Smooth muscle cell (in vitro differentiated cells): Measurements from ENCODE around the gene HDGFL1. TPM values are rescaled to one million over a fixed set of nuclear protein-coding genes. Genes with fewer than 3 reads are reported as not detected.

Experiments
- DNase-seq: peaks from one replicate; lab custom pipeline; 2025; ENCODE audit not compliant: unreplicated experiment; lab: John Stamatoyannopoulos, UW
- H2AFZ ChIP-seq: fragments of 200-600 bp; sonication (generic); 2 replicates; pipeline ENCODE4 v1.6.0; 2016; ENCODE audit warnings: antibody characterized with exemption, low read depth, mild to moderate bottlenecking
- H3F3A ChIP-seq: fragments of 200-600 bp; sonication (generic); 2 replicates; pipeline ENCODE4 v1.6.0; 2017; ENCODE audit warnings: antibody characterized with exemption, low read depth
- H3K27ac ChIP-seq: fragments of 200-600 bp; sonication (generic); 2 replicates; pipeline ENCODE4 v1.5.1; 2016; ENCODE audit warnings: low read depth, mild to moderate bottlenecking
- H3K27me3 ChIP-seq: fragments of 200-600 bp; sonication (generic); 2 replicates; pipeline ENCODE4 v1.6.1; 2016; ENCODE audit warnings: low read depth, mild to moderate bottlenecking
- H3K36me3 ChIP-seq: fragments of 200-600 bp; sonication (generic); 2 replicates; pipeline ENCODE4 v1.5.1; 2016; ENCODE audit warnings: low read depth
- H3K4me1 ChIP-seq: fragments of 200-600 bp; sonication (generic); 2 replicates; pipeline ENCODE4 v1.5.1; 2016; ENCODE audit warnings: low read depth
- H3K4me2 ChIP-seq: fragments of 200-600 bp; sonication (generic); 2 replicates; pipeline ENCODE4 v1.6.0; 2016; ENCODE audit warnings: mild to moderate bottlenecking
- H3K4me3 ChIP-seq: fragments of 200-600 bp; sonication (generic); 2 replicates; pipeline ENCODE4 v1.5.1; 2016; ENCODE audit warnings: mild to moderate bottlenecking
- H3K79me2 ChIP-seq: fragments of 200-600 bp; sonication (generic); 2 replicates; pipeline ENCODE4 v1.6.0; 2016; ENCODE audit warnings: low read depth, mild to moderate bottlenecking
- H3K9ac ChIP-seq: fragments of 200-600 bp; sonication (generic); 2 replicates; pipeline ENCODE4 v1.6.0; 2016; ENCODE audit warnings: low read depth
- H3K9me3 ChIP-seq: fragments of 200-600 bp; sonication (generic); replicated peaks from 2 replicates; pipeline ENCODE4 v1.5.1; 2016; ENCODE audit warnings: low read depth
- H4K20me1 ChIP-seq: fragments of 200-600 bp; sonication (generic); 2 replicates; pipeline ENCODE4 v1.6.0; 2016; ENCODE audit warnings: low read depth
- WGBS: methylation state at CpG from one replicate; pipeline ENCODE4 v1.1.7; 2016; ENCODE audit warnings: low lambda C conversion rate; 5-methylcytosine and 5-hydroxymethylcytosine counted together
- polyA plus RNA-seq: library from polyadenylated mRNA; unstranded; fragments of >200 nt; fragmentation: Nextera tagmentation; extraction: Ambion mirVana; gene quantifications from 2 replicates; pipeline ENCODE4 v1.2.1, GENCODE V29; 2016
- total RNA-seq: library from RNA; depleted of rRNA; stranded (reverse); fragments of >200 nt; gene quantifications from 2 replicates; pipeline ENCODE4 v1.2.3, GENCODE V29; 2014
- TF ChIP-seq, protein P1 (sequence below): fragments of 200-600 bp; sonication (generic); IDR thresholded peaks from 2 replicates; pipeline ENCODE4 v1.5.1; 2017; ENCODE audit warnings: borderline replicate concordance, mild to moderate bottlenecking, antibody characterized with exemption; ENCODE audit not compliant: insufficient read depth, poor library complexity, severe bottlenecking

The HDGFL1 gene
- total and polyA plus RNA-seq, 2 experiments from 2014 or later, result not detected

DNA sequence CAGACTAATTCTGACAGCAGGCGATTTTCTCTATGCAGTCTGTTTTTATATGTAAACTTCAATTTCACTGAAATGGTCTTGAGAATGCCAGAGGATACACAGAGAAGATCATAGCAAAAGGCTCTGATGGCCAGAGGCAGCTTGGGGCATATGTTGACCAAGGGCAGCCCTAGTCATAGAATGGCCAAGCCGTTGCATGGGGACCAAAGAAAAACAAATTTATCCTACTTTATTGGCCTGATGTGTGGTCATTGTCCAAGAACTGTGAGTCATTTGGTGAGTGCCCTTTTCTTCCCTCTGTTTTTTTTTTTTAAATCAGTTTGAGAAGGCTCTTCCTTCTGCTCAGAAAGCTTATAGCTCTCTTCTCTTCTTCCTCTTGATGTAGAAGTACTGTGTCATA is 5.8 kb downstream of the HDGFL1 start:
- Histone ChIP-seq H2AFZ (no peak overlapping the region), H3K9me3 (no peaks in the 10 kb centered on the region), H3F3A (no peaks in the 10 kb centered on the region), H3K4me1 (peaks cover 4% of the 10 kb centered on the region), H3K27ac (no peak overlapping the region), H3K36me3 (no peaks in the 10 kb centered on the region), H3K9ac (no peak overlapping the region), H3K79me2 (no peaks in the 10 kb centered on the region), H3K4me2 (no peak overlapping the region), H3K4me3 (no peak overlapping the region), H4K20me1 (no peaks in the 10 kb centered on the region), H3K27me3 (no peaks in the 10 kb centered on the region)
- TF ChIP-seq, protein P1, sequence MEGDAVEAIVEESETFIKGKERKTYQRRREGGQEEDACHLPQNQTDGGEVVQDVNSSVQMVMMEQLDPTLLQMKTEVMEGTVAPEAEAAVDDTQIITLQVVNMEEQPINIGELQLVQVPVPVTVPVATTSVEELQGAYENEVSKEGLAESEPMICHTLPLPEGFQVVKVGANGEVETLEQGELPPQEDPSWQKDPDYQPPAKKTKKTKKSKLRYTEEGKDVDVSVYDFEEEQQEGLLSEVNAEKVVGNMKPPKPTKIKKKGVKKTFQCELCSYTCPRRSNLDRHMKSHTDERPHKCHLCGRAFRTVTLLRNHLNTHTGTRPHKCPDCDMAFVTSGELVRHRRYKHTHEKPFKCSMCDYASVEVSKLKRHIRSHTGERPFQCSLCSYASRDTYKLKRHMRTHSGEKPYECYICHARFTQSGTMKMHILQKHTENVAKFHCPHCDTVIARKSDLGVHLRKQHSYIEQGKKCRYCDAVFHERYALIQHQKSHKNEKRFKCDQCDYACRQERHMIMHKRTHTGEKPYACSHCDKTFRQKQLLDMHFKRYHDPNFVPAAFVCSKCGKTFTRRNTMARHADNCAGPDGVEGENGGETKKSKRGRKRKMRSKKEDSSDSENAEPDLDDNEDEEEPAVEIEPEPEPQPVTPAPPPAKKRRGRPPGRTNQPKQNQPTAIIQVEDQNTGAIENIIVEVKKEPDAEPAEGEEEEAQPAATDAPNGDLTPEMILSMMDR, result no peak
- 86% methylated on average over 2 of the region's 2 CpGs for WGBS
- DNase-seq, result no peak

DNA sequence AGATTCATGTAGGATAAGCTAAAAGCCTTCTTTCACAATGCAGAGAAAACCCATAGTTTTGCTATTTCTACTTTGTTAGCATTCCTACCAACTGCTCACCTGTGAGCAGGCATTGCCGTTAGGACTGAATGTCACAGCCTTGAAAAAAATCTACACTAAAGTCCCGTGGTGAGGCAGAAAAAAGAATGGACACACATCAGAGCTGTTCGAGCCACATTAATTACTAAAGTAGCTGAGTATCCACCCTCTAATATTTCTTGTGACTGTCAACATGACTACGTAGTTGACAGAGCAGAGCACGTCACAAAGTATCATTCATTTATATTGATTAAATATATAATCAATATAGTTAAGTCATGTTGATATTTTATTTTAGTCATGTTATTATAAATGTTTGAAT is 10.1 kb downstream of the HDGFL1 start:
- WGBS, result 94% methylated on average over 5 of the region's 5 CpGs
- TF ChIP-seq, protein P1, result no peak
- no peak for DNase-seq

GRCh38 chr6:22580337-22580736 is 11.0 kb downstream of the HDGFL1 start:
- Histone ChIP-seq H3K4me1 (peaks cover 12% of the 10 kb centered on the region), H3K27me3 (no peaks in the 10 kb centered on the region), H4K20me1 (no peaks in the 10 kb centered on the region), H3F3A (no peaks in the 10 kb centered on the region), H3K27ac (no peak overlapping the region), H3K4me2 (no peak overlapping the region), H3K9me3 (no peaks in the 10 kb centered on the region), H3K36me3 (no peaks in the 10 kb centered on the region), H3K9ac (no peak overlapping the region), H3K4me3 (no peak overlapping the region), H2AFZ (no peak overlapping the region), H3K79me2 (no peaks in the 10 kb centered on the region)
- TF ChIP-seq, protein P1, result no peak
- 96% methylated on average over 5 of the region's 5 CpGs for WGBS
- DNase-seq, result no peak

More for the DNA sequence above, 10.1 kb downstream of the HDGFL1 start:
- Histone ChIP-seq H3K27ac (no peak overlapping the region), H3K4me3 (no peak overlapping the region), H3F3A (no peaks in the 10 kb centered on the region), H3K36me3 (no peaks in the 10 kb centered on the region), H3K79me2 (no peaks in the 10 kb centered on the region), H3K9ac (no peak overlapping the region), H3K9me3 (no peaks in the 10 kb centered on the region), H4K20me1 (no peaks in the 10 kb centered on the region), H3K4me1 (peaks cover 9% of the 10 kb centered on the region), H3K27me3 (no peaks in the 10 kb centered on the region), H2AFZ (no peak overlapping the region), H3K4me2 (no peak overlapping the region)

DNA sequence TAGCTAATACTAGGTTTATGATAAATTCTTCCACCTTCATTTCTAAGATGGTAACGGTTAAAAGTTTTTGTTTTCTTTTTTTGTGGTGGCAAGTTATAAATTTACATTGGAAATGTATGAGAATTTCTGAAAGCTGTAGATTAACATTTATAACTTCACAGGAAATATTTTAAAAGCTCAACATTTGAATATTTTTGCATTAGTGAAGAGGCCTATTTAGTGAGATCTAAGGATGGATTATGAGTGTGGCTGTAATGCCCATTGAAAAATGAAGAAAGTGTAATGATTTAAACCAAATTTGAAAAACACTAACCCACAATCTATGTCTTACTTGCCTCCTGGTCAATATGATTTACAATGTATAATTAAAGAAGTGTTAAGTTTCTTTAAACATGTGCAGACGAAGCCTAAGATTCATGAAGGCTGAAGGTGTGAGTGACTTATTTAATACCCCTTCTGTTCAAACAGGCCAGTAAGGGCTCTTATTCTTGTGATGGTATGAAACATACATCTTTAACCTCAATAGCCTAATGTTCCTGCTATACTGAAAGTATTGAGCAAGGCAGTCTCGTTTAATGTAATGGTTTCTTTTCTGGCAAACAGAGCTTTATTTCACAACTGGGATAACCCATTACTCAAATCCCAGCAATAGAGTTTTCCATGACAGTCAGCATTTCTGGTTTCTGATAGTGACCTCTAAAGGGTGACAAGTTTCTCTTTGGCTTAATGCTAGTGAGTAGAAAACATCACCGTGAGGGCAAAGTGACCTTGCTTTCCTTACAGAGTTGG is 13.2 kb downstream of the HDGFL1 start:
- no peaks in the 10 kb centered on the region for H3K79me2 ChIP-seq
- no peak for DNase-seq
- H3K4me1 ChIP-seq, result peaks cover 8% of the 10 kb centered on the region
- no peaks in the 10 kb centered on the region for H3K36me3 ChIP-seq
- H3K4me3 ChIP-seq, result no peak overlapping the region
- H3K9ac ChIP-seq, result no peak overlapping the region
- H3K27me3 ChIP-seq, result no peaks in the 10 kb centered on the region
- no peak overlapping the region for H3K4me2 ChIP-seq
- H2AFZ ChIP-seq, result no peak overlapping the region
- no peaks in the 10 kb centered on the region for H4K20me1 ChIP-seq
- TF ChIP-seq, protein P1, result no peak
- H3K9me3 ChIP-seq, result no peaks in the 10 kb centered on the region
- H3K27ac ChIP-seq, result no peak overlapping the region
- WGBS, result 60% methylated on average over 4 of the region's 4 CpGs
- no peaks in the 10 kb centered on the region for H3F3A ChIP-seq
